ENCODE results near the gene EFCAB5. TPM values are rescaled to one million over a fixed set of nuclear protein-coding genes. Genes with fewer than 3 reads are reported as not detected.

The EFCAB5 gene
- total and polyA plus RNA-seq, 2 of the 13 experiments (the other 11 are each of a cell fraction or from before 2014, with no cell fraction given), result 0.15 TPM; not detected in 1

- TF ChIP-seq PRDM15 (CRISPR knock-in tag; IDR thresholded peaks at IDR 0.05), result no peak
- no peak for TF ChIP-seq ZSCAN25 (CRISPR knock-in tag; IDR thresholded peaks at IDR 0.05)
- peak; percentile 20; the same call in 1 of the 2 replicates for TF ChIP-seq NR0B2 (CRISPR knock-in tag; IDR thresholded peaks at IDR 0.05)
- TF ChIP-seq ZSCAN21 (CRISPR knock-in tag; IDR thresholded peaks at IDR 0.05; ENCODE audit: borderline replicate concordance), result peak; percentile 47; the same call in 1 of the 2 replicates
- TF ChIP-seq HNRNPUL1 (IDR thresholded peaks at IDR 0.05; ENCODE audit: low read depth, low read length), result no peak
- TF ChIP-seq HNRNPL (IDR thresholded peaks at IDR 0.05; ENCODE audit: low read depth, low read length), result no peak
- no peak for TF ChIP-seq NFE2L2 (IDR thresholded peaks at IDR 0.05; ENCODE audit: low read length)
- TF ChIP-seq FOXA3 (CRISPR knock-in tag; IDR thresholded peaks at IDR 0.05), result no peak
- 0 out of 2 replicates have a peak, but pooled peaks have one; percentile 36 for TF ChIP-seq REL (CRISPR knock-in tag; conservative IDR thresholded peaks at IDR 0.05)
- TF ChIP-seq MYC (CRISPR knock-in tag; IDR thresholded peaks at IDR 0.05; ENCODE audit: borderline replicate concordance), result peak; percentile 73
- TF ChIP-seq SALL1 (CRISPR knock-in tag; IDR thresholded peaks at IDR 0.05), result peak; percentile 51
- TF ChIP-seq GTF3A (CRISPR knock-in tag; conservative IDR thresholded peaks at IDR 0.05), result no peak
- no peak for TF ChIP-seq RARA (CRISPR knock-in tag; IDR thresholded peaks at IDR 0.05)
- TF ChIP-seq MAZ (IDR thresholded peaks at IDR 0.05; ENCODE audit: borderline replicate concordance, low read depth, low read length), result no peak
- TF ChIP-seq MAZ (CRISPR knock-in tag; IDR thresholded peaks at IDR 0.05; ENCODE audit: low read depth), result peak; percentile 63
- TF ChIP-seq AHDC1 (CRISPR knock-in tag; IDR thresholded peaks at IDR 0.05; ENCODE audit: borderline replicate concordance), result no peak
- no peak for TF ChIP-seq KLF12 (CRISPR knock-in tag; IDR thresholded peaks at IDR 0.05; ENCODE audit: borderline replicate concordance)
- TF ChIP-seq TFDP1 (CRISPR knock-in tag; IDR thresholded peaks at IDR 0.05; ENCODE audit: borderline replicate concordance), result peak; percentile 86; the same call in 1 of the 2 replicates
Observed at GRCh38 chr17:29929533-29930408, 11.7 kb upstream of the EFCAB5 start, which contains the start of gene SSH2 (continued).
